SK-N-SH (cell line): ENCODE data around the gene IST1. TPM values are rescaled to one million over a fixed set of nuclear protein-coding genes. Genes with fewer than 3 reads are reported as not detected.

ENCODE experiments used
- CTCF ChIA-PET: fragments of 300-600, 350-600 bp; formaldehyde crosslinking; extraction: SDS; loops from one replicate; lab custom pipeline; 2021; lab: Yijun Ruan, JAX
- POLR2A ChIA-PET: fragments of 350-600 bp; sonication (Branson Sonifier 250); formaldehyde crosslinking; extraction: SDS; loops from one replicate; lab custom pipeline; 2020; ENCODE audit warnings: antibody characterized with exemption, inconsistent platforms; lab: Yijun Ruan, JAX
- DNase-seq: peaks from one replicate; pipeline ENCODE4 v3.0.0; 2012
- H2AFZ ChIP-seq: fragments of 200-600 bp; sonication (generic); 2 replicates; pipeline ENCODE4 v1.8.1; 2016; ENCODE audit warnings: antibody characterized with exemption, mild to moderate bottlenecking, low read depth
- H3F3A ChIP-seq: fragments of 200-600 bp; sonication (generic); replicated peaks from 2 replicates; pipeline ENCODE3; 2016; ENCODE audit warnings: antibody characterized with exemption, mild to moderate bottlenecking; ENCODE audit not compliant: insufficient read depth
- H3K27ac ChIP-seq, 2 experiments: fragments of 200-500 bp in 1 of 2; fragments of 200-600 bp in 1 of 2; sonication (Bioruptor generic) in 1 of 2; sonication (generic), shearing (Covaris generic) in 1 of 2; 2 replicates each; pipeline versions ENCODE4 v1.5.1 to v1.6.1; 2014 to 2016; ENCODE audit warnings: low read depth in 2 of 2, inconsistent platforms in 1 of 2, low read length in 1 of 2, mild to moderate bottlenecking in 1 of 2, mixed read lengths in 1 of 2
- H3K27me3 ChIP-seq: fragments of 200-600 bp; sonication (generic), shearing (Covaris generic); 2 replicates; pipeline ENCODE4 v1.6.1; 2016; ENCODE audit warnings: mixed run types; ENCODE audit not compliant: insufficient read depth
- H3K36me3 ChIP-seq, 2 experiments: fragments of 200-500 bp in 1 of 2; fragments of 200-600 bp in 1 of 2; sonication (Bioruptor generic) in 1 of 2; sonication (generic) in 1 of 2; replicated peaks in 1 of 2; 2 replicates each; pipeline versions ENCODE3 to v1.5.1; 2014 to 2016; ENCODE audit warnings: low read length in 1 of 2, mild to moderate bottlenecking in 1 of 2; ENCODE audit not compliant: insufficient read depth in 2 of 2, control insufficient read depth in 1 of 2
- H3K4me1 ChIP-seq, 2 experiments: fragments of 200-500 bp in 1 of 2; fragments of 200-600 bp in 1 of 2; sonication (Bioruptor generic) in 1 of 2; sonication (generic), shearing (Covaris generic) in 1 of 2; 2 replicates each; pipeline versions ENCODE4 v1.5.1 to v1.6.1; 2014 to 2016; ENCODE audit warnings: low read depth in 1 of 2, low read length in 1 of 2, mixed run types in 1 of 2; ENCODE audit not compliant: insufficient read depth in 2 of 2, control insufficient read depth in 1 of 2
- H3K4me2 ChIP-seq: fragments of 200-600 bp; sonication (generic), shearing (Covaris generic); 2 replicates; pipeline ENCODE4 v1.6.1; 2017; ENCODE audit warnings: mixed run types
- H3K4me3 ChIP-seq, 2 experiments: fragments of 200-500 bp in 1 of 2; fragments of 200-600 bp in 1 of 2; sonication (Bioruptor generic) in 1 of 2; sonication (generic), shearing (Covaris generic) in 1 of 2; 2 replicates each; pipeline versions ENCODE4 v1.5.1 to v1.8.1; 2014 to 2016; ENCODE audit warnings: low read depth in 2 of 2, inconsistent platforms in 1 of 2, low read length in 1 of 2, mild to moderate bottlenecking in 1 of 2, mixed read lengths in 1 of 2, moderate library complexity in 1 of 2
- H3K79me2 ChIP-seq: fragments of 200-600 bp; sonication (generic); 2 replicates; pipeline ENCODE4 v1.8.1; 2017; ENCODE audit warnings: mild to moderate bottlenecking; ENCODE audit not compliant: insufficient read depth
- H3K9ac ChIP-seq: fragments of 200-600 bp; sonication (generic); 2 replicates; pipeline ENCODE4 v1.6.1; 2017; ENCODE audit warnings: mixed run types
- H3K9me2 ChIP-seq: fragments of 200-600 bp; sonication (generic); 2 replicates; pipeline ENCODE4 v1.6.1; 2017; ENCODE audit warnings: mixed run types
- H3K9me3 ChIP-seq: fragments of 200-600 bp; sonication (generic); 2 replicates; pipeline ENCODE4 v1.6.1; 2017; ENCODE audit warnings: mixed run types, mild to moderate bottlenecking, moderate library complexity
- H4K20me1 ChIP-seq: fragments of 200-600 bp; sonication (generic); 2 replicates; pipeline ENCODE4 v1.6.1; 2017; ENCODE audit warnings: mild to moderate bottlenecking, mixed run types; ENCODE audit not compliant: insufficient read depth
- FOXM1 ChIP-seq: IDR thresholded peaks from 2 replicates; pipeline ENCODE4 v1.4.0; 2012; ENCODE audit warnings: low read depth, mild to moderate bottlenecking
- GATA2 ChIP-seq: sonication (generic); formaldehyde crosslinking; IDR thresholded peaks from 2 replicates; pipeline ENCODE4 v1.5.0; 2020; ENCODE audit warnings: mild to moderate bottlenecking, missing genetic modification reagents
- JUND ChIP-seq: IDR thresholded peaks from 2 replicates; pipeline ENCODE4 v1.4.0; 2012
- MXI1 ChIP-seq: IDR thresholded peaks from 2 replicates; pipeline ENCODE4 v1.6.1; 2012; ENCODE audit warnings: mild to moderate bottlenecking, low read depth, low read length, improper control_type of control experiment
- PBX3 ChIP-seq: IDR thresholded peaks from 2 replicates; pipeline ENCODE4; 2012
- RFX5 ChIP-seq: IDR thresholded peaks from 2 replicates; pipeline ENCODE4 v1.6.1; 2012; ENCODE audit warnings: mild to moderate bottlenecking, improper control_type of control experiment, low read length
- RXRA ChIP-seq: IDR thresholded peaks from 2 replicates; pipeline ENCODE4 v1.4.0; 2012; ENCODE audit warnings: low read depth, mild to moderate bottlenecking, borderline replicate concordance
- TAF1 ChIP-seq: IDR thresholded peaks from 2 replicates; pipeline ENCODE4 v1.6.1; 2012; ENCODE audit warnings: low read depth, mild to moderate bottlenecking, low read length, moderate library complexity, borderline replicate concordance
- TCF12 ChIP-seq: IDR thresholded peaks from 2 replicates; pipeline ENCODE4 v1.4.0; 2012
- YY1 ChIP-seq: IDR thresholded peaks from 2 replicates; pipeline ENCODE4 v1.4.0; 2012; ENCODE audit warnings: low read depth, mild to moderate bottlenecking
- ZBTB33 ChIP-seq: IDR thresholded peaks from 2 replicates; pipeline ENCODE4 v1.4.0; 2012; ENCODE audit warnings: low read depth, borderline replicate concordance
- WGBS: methylation state at CpG from one replicate; pipeline ENCODE4 v1.1.6; 2017; ENCODE audit warnings: low lambda C conversion rate; 5-methylcytosine and 5-hydroxymethylcytosine counted together
- polyA plus RNA-seq, 3 experiments: library from polyadenylated mRNA; depleted of rRNA; stranded (reverse); fragments of >200 nt; gene quantifications; 2 replicates each; pipeline ENCODE4 v1.2.3, GENCODE V29; 2012
- TF ChIP-seq, protein P1 (sequence below): fragments of 200-600 bp; sonication (generic); IDR thresholded peaks from 2 replicates; pipeline ENCODE4 v1.6.1; 2017; ENCODE audit warnings: antibody characterized with exemption, mild to moderate bottlenecking, moderate library complexity
- TF ChIP-seq, protein P2 (sequence below): fragments of 150-350 bp; IDR thresholded peaks from 2 replicates; pipeline ENCODE4 v1.6.1; 2017; ENCODE audit warnings: antibody characterized with exemption, low read length, low read depth, borderline replicate concordance

Gene IST1
- polyA plus RNA-seq, 1 of the 3 experiments (the other 2 are of a cell fraction): 133 TPM

- Histone ChIP-seq H3K4me3 (no peak overlapping the region), H3K79me2 (no peaks in the 10 kb centered on the region), H3K4me2 (no peak overlapping the region), H4K20me1 (no peaks in the 10 kb centered on the region), H3K36me3 (peaks cover 12 to 40% of the 10 kb centered on the region in 2 experiments), H3K9me3 (no peaks in the 10 kb centered on the region), H3K27ac (no peak overlapping the region), H3K9me2 (no peaks in the 10 kb centered on the region), H3K27me3 (no peaks in the 10 kb centered on the region), H3K9ac (no peak overlapping the region), H2AFZ (no peak overlapping the region), H3K4me1 (no peaks in the 10 kb centered on the region; a peak in 1 of 4 replicates), H3F3A (no peaks in the 10 kb centered on the region)
- 98% methylated on average over 3 of the region's 3 CpGs for WGBS
- no peak for DNase-seq
- POLR2A ChIA-PET: no interaction called here
- CTCF ChIA-PET: interaction anchor here (0.8 kb wide), 1 partner anchor 15 kb away, joined by 4 read pairs; no protein-coding TSS in a partner anchor
- TF ChIP-seq, protein P1, sequence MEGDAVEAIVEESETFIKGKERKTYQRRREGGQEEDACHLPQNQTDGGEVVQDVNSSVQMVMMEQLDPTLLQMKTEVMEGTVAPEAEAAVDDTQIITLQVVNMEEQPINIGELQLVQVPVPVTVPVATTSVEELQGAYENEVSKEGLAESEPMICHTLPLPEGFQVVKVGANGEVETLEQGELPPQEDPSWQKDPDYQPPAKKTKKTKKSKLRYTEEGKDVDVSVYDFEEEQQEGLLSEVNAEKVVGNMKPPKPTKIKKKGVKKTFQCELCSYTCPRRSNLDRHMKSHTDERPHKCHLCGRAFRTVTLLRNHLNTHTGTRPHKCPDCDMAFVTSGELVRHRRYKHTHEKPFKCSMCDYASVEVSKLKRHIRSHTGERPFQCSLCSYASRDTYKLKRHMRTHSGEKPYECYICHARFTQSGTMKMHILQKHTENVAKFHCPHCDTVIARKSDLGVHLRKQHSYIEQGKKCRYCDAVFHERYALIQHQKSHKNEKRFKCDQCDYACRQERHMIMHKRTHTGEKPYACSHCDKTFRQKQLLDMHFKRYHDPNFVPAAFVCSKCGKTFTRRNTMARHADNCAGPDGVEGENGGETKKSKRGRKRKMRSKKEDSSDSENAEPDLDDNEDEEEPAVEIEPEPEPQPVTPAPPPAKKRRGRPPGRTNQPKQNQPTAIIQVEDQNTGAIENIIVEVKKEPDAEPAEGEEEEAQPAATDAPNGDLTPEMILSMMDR: peak; percentile 15; the same call in 1 of the 2 replicates
- TF ChIP-seq TCF12: no peak
Measured at GRCh38 chr16:71867939-71868338, 27.4 kb upstream of the IST1 start.

DNA sequence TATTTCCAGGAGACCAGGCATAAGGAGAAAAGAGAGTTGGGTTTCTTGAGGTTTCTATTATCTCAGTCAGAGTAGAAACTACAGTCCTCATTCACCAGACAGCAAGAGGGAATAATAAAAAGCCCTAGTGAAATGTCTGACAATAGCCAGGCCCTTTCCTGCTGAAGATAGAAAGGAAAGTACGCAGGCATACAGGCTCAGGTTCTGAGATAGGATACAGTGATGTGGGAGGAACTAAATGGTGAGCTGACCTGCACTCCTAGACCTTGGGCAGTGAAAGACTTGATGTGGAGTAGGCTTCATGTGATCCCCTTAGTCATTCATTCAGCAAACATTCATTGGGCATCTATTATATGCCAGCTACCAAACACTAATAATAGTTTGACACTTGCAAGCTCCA, 26.2 kb upstream of the IST1 start:
- Histone ChIP-seq H3F3A (no peaks in the 10 kb centered on the region), H3K27me3 (no peaks in the 10 kb centered on the region), H3K9me3 (no peaks in the 10 kb centered on the region), H3K4me1 (no peaks in the 10 kb centered on the region; a peak in 1 of 4 replicates), H3K9me2 (no peaks in the 10 kb centered on the region), H3K9ac (no peak overlapping the region), H3K79me2 (no peaks in the 10 kb centered on the region), H3K4me3 (no peak overlapping the region), H3K27ac (no peak overlapping the region), H3K4me2 (no peak overlapping the region), H4K20me1 (no peaks in the 10 kb centered on the region), H2AFZ (no peak overlapping the region), H3K36me3 (peaks cover 11 to 37% of the 10 kb centered on the region in 2 experiments)
- POLR2A ChIA-PET: no interaction called here
- TF ChIP-seq TAF1: no peak
- TF ChIP-seq, protein P1: no peak
- TF ChIP-seq YY1: no peak
- TF ChIP-seq FOXM1: no peak
- TF ChIP-seq JUND: no peak
- CTCF ChIA-PET: interaction anchor here (6.5 kb wide), 1 partner anchor 14 kb away, joined by 57 read pairs; the partner anchor contains the start of gene ZNF821
- DNase-seq: no peak
- WGBS: 100% methylated on average over 1 of the region's 1 CpG

- ChIA-PET POLR2A (no interaction called here), CTCF (interaction anchor here (1.3 to 6.5 kb wide), 3 partner anchors 12 to 91 kb away, joined by 3 to 57 read pairs (median 5); partner anchors contain the start of gene ZNF821)
- WGBS: 83% methylated on average over 2 of the region's 2 CpGs
- no peak for DNase-seq
- Histone ChIP-seq H3F3A (no peaks in the 10 kb centered on the region), H2AFZ (no peak overlapping the region), H3K4me1 (no peaks in the 10 kb centered on the region; a peak in 1 of 4 replicates), H3K9me2 (no peaks in the 10 kb centered on the region), H3K9ac (no peak overlapping the region), H3K9me3 (no peaks in the 10 kb centered on the region), H3K27me3 (no peaks in the 10 kb centered on the region), H4K20me1 (no peaks in the 10 kb centered on the region), H3K79me2 (no peaks in the 10 kb centered on the region), H3K27ac (no peak overlapping the region), H3K36me3 (peaks cover 10 to 22% of the 10 kb centered on the region in 2 experiments), H3K4me2 (no peak overlapping the region), H3K4me3 (no peak overlapping the region)
- no peak for TF ChIP-seq TCF12
- TF ChIP-seq, protein P2, sequence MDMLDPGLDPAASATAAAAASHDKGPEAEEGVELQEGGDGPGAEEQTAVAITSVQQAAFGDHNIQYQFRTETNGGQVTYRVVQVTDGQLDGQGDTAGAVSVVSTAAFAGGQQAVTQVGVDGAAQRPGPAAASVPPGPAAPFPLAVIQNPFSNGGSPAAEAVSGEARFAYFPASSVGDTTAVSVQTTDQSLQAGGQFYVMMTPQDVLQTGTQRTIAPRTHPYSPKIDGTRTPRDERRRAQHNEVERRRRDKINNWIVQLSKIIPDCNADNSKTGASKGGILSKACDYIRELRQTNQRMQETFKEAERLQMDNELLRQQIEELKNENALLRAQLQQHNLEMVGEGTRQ: no peak
- no peak for TF ChIP-seq RFX5
- TF ChIP-seq MXI1: no peak
- TF ChIP-seq PBX3: no peak
- TF ChIP-seq ZBTB33: no peak
- no peak for TF ChIP-seq RXRA
- TF ChIP-seq GATA2 (CRISPR knock-in tag): no peak
- TF ChIP-seq TAF1: no peak
Measured at GRCh38 chr16:71870818-71871217, 24.5 kb upstream of the IST1 start.
